ENCODE data around the gene BACH2. TPM values are rescaled to one million over a fixed set of nuclear protein-coding genes. Genes with fewer than 3 reads are reported as not detected.

BACH2 gene
- total RNA-seq, 4 donors from 2014 or later: 9.3 to 34.5 (median 11.1) TPM

DNA sequence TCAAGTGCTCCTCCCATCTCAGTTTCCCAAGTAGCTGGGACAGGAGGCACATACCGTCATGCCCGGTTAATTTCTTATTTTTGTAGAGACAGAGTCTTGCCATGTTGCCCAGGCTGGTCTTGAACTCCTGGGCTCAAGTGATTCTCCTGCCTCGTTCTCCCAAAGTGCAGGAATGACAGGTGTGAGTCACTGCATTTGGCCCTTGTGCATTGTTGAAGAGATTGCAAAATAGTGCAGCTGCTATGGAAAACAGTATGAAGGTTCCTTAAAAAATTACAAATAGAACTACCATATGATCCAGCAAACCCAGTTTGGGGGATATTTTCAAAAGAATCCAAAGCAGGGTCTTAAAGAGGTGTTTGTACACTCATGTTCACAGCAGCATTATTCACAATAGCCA lies 333.3 kb downstream of the BACH2 start:
- intact Hi-C loops (cut with DNase I; ENCODE audit: low total_unique reads): no loop called here
- WGBS, 2 donors: 85 to 90% methylated on average over 3 of the region's 3 CpGs
- no peak for TF ChIP-seq POLR2A (IDR thresholded peaks at IDR 0.05)
- TF ChIP-seq, protein P1, sequence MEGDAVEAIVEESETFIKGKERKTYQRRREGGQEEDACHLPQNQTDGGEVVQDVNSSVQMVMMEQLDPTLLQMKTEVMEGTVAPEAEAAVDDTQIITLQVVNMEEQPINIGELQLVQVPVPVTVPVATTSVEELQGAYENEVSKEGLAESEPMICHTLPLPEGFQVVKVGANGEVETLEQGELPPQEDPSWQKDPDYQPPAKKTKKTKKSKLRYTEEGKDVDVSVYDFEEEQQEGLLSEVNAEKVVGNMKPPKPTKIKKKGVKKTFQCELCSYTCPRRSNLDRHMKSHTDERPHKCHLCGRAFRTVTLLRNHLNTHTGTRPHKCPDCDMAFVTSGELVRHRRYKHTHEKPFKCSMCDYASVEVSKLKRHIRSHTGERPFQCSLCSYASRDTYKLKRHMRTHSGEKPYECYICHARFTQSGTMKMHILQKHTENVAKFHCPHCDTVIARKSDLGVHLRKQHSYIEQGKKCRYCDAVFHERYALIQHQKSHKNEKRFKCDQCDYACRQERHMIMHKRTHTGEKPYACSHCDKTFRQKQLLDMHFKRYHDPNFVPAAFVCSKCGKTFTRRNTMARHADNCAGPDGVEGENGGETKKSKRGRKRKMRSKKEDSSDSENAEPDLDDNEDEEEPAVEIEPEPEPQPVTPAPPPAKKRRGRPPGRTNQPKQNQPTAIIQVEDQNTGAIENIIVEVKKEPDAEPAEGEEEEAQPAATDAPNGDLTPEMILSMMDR (IDR thresholded peaks at IDR 0.05): no peak
- no peak overlapping the region for H3K4me3 ChIP-seq (ENCODE audit: low read depth, poor library complexity, severe bottlenecking)
- no peak for DNase-seq (ENCODE audit: low spot score in 2 of 2)

DNA sequence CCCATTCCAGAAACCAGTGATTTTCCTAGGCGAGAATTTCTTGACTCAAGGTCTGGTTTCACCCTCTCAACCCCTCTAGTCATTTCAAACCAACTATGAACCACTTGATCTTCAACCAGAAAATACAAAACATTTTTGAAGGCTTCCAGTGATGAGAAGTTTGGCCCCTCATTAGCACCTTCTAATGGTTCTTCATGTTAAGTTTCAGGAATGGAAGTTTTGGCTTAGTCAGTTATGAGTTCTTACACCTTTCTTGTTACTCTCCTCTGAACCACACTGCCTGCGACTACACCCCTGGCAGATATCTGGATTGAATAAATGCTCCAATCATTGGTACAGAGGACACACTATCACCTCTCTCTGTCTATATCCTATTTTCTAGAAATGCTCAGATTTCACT lies 335.2 kb downstream of the BACH2 start:
- 97% methylated on average over 2 of the region's 2 CpGs for WGBS, 2 donors
- no peak for DNase-seq (ENCODE audit: low spot score in 2 of 2)
- intact Hi-C loops (cut with DNase I; ENCODE audit: low total_unique reads): no loop called here
- no peak overlapping the region for H3K4me3 ChIP-seq (ENCODE audit: low read depth, poor library complexity, severe bottlenecking)
- TF ChIP-seq, protein P1 (IDR thresholded peaks at IDR 0.05): no peak

GRCh38 chr6:89959883-89960282 lies 336.8 kb downstream of the BACH2 start:
- no peak for DNase-seq (ENCODE audit: low spot score in 2 of 2)
- 78 to 94% methylated on average over 6 of the region's 6 CpGs for WGBS, 2 donors
- TF ChIP-seq, protein P1 (IDR thresholded peaks at IDR 0.05): no peak
- TF ChIP-seq POLR2A (IDR thresholded peaks at IDR 0.05): no peak
- intact Hi-C loops (cut with DNase I; ENCODE audit: low total_unique reads): no loop called here
- no peak overlapping the region for H3K4me3 ChIP-seq (ENCODE audit: low read depth, poor library complexity, severe bottlenecking)

DNA sequence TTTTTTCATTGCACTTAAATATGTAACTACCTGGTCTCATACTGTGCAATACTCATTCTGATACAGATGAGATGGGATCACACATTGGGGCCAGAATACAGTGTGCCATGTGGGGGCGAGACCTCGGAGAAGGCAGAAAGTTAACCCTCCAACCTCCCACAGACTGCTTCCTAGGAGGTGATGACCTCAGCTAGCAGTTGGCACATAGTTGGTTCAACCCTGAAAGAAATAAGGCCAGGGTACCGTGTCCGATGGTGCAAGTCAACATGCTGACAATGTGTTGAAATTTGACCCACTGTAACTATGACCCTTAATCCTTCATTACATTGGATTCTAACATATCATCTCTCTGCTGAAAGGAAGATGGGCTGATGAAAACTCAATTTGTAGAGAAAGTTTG lies 340.5 kb downstream of the BACH2 start:
- no peak overlapping the region for H3K4me3 ChIP-seq (ENCODE audit: low read depth, poor library complexity, severe bottlenecking)
- 87 to 91% methylated on average over 4 of the region's 4 CpGs for WGBS, 2 donors
- intact Hi-C loops (cut with DNase I; ENCODE audit: low total_unique reads): no loop called here
- TF ChIP-seq POLR2A (IDR thresholded peaks at IDR 0.05): no peak
- TF ChIP-seq, protein P1 (IDR thresholded peaks at IDR 0.05): no peak
- no peak for DNase-seq (ENCODE audit: low spot score in 2 of 2)

GRCh38 chr6:89955364-89955763 lies 341.3 kb downstream of the BACH2 start:
- 82 to 94% methylated on average over 5 of the region's 5 CpGs for WGBS, 2 donors
- intact Hi-C loops (cut with DNase I; ENCODE audit: low total_unique reads): no loop called here
- no peak for DNase-seq (ENCODE audit: low spot score in 2 of 2)
- no peak for TF ChIP-seq POLR2A (IDR thresholded peaks at IDR 0.05)
- TF ChIP-seq, protein P1 (IDR thresholded peaks at IDR 0.05): no peak
- H3K4me3 ChIP-seq (ENCODE audit: low read depth, poor library complexity, severe bottlenecking): no peak overlapping the region

- 57 to 67% methylated on average over 1 of the region's 1 CpG for WGBS, 2 donors
- intact Hi-C loops (cut with DNase I; ENCODE audit: low total_unique reads): no loop called here
- TF ChIP-seq POLR2A (IDR thresholded peaks at IDR 0.05): no peak
- TF ChIP-seq, protein P1 (IDR thresholded peaks at IDR 0.05): no peak
- H3K4me3 ChIP-seq (ENCODE audit: low read depth, poor library complexity, severe bottlenecking): no peak overlapping the region
- no peak for DNase-seq (ENCODE audit: low spot score in 2 of 2)
Observed at GRCh38 chr6:89954721-89955148, 341.9 kb downstream of the BACH2 start.
